MM.1S (cell line): ENCODE data around the gene FZD7.

ENCODE experiments used
- DNase-seq: peaks from one replicate; pipeline ENCODE4 v3.0.0-alpha.2; 2015
- H2AFZ ChIP-seq: fragments of 300-600 bp; sonication (generic); 2 replicates; pipeline ENCODE4 v1.6.0; 2016; ENCODE audit warnings: antibody characterized with exemption, low read length
- H3F3A ChIP-seq: fragments of 300-600 bp; sonication (generic); 2 replicates; pipeline ENCODE4 v1.6.1; 2016; ENCODE audit warnings: mild to moderate bottlenecking, antibody characterized with exemption, low read length, moderate library complexity, mixed read lengths; ENCODE audit not compliant: insufficient read depth
- H3K27ac ChIP-seq: fragments of 300-600 bp; sonication (generic); 2 replicates; pipeline ENCODE4 v1.5.1; 2016; ENCODE audit warnings: mild to moderate bottlenecking, low read length
- H3K27me3 ChIP-seq: fragments of 300-600 bp; sonication (generic); replicated peaks from 2 replicates; pipeline ENCODE4 v1.6.0; 2016; ENCODE audit warnings: low read length; ENCODE audit not compliant: insufficient read depth
- H3K36me3 ChIP-seq: fragments of 300-600 bp; sonication (generic); replicated peaks from 2 replicates; pipeline ENCODE4 v1.6.1; 2016; ENCODE audit warnings: mild to moderate bottlenecking, low read length, mixed read lengths; ENCODE audit not compliant: insufficient read depth
- H3K4me1 ChIP-seq: fragments of 300-600 bp; sonication (generic); 2 replicates; pipeline ENCODE4 v1.6.1; 2016; ENCODE audit warnings: low read length, mixed read lengths
- H3K4me2 ChIP-seq: fragments of 300-600 bp; sonication (generic); 2 replicates; pipeline ENCODE4 v1.6.0; 2016; ENCODE audit warnings: low read depth, low read length
- H3K4me3 ChIP-seq: fragments of 300-600 bp; sonication (generic); 2 replicates; pipeline ENCODE4 v1.5.1; 2016; ENCODE audit warnings: low read length, mixed read lengths
- H3K79me2 ChIP-seq: fragments of 300-600 bp; sonication (generic); 2 replicates; pipeline ENCODE4 v1.6.1; 2016; ENCODE audit warnings: mixed run types, low read length, mixed read lengths
- H3K9ac ChIP-seq: fragments of 300-600 bp; sonication (generic); 2 replicates; pipeline ENCODE4 v1.6.1; 2016; ENCODE audit warnings: low read length, mixed read lengths
- H3K9me2 ChIP-seq: fragments of 300-600 bp; sonication (generic); replicated peaks from 2 replicates; pipeline ENCODE4 v1.6.1; 2016; ENCODE audit warnings: mild to moderate bottlenecking, low read length, mixed read lengths; ENCODE audit not compliant: insufficient read depth
- H3K9me3 ChIP-seq: fragments of 300-600 bp; sonication (generic); replicated peaks from 2 replicates; pipeline ENCODE4 v1.6.1; 2016; ENCODE audit warnings: mild to moderate bottlenecking, low read length, mixed read lengths; ENCODE audit not compliant: insufficient read depth
- H4K20me1 ChIP-seq: fragments of 300-600 bp; sonication (generic); 2 replicates; pipeline ENCODE4 v1.6.1; 2016; ENCODE audit warnings: mild to moderate bottlenecking, low read length, moderate library complexity, mixed read lengths; ENCODE audit not compliant: insufficient read depth
- EZH2 ChIP-seq: fragments of 300-600 bp; sonication (generic); optimal IDR thresholded peaks from 2 replicates; pipeline ENCODE3; 2017; ENCODE audit warnings: low read depth, mild to moderate bottlenecking, antibody characterized with exemption, low read length, mixed read lengths
- EZH2phosphoT487 ChIP-seq: fragments of 300-600 bp; sonication (generic); IDR thresholded peaks from 2 replicates; pipeline ENCODE4 v1.6.1; 2018; ENCODE audit warnings: antibody characterized with exemption, low read length
- TF ChIP-seq, protein P1 (sequence below): fragments of 300-600 bp; sonication (generic); IDR thresholded peaks from 2 replicates; pipeline ENCODE4 v1.5.1; 2016; ENCODE audit warnings: antibody characterized with exemption, low read length, mixed read lengths

FZD7 gene

DNA sequence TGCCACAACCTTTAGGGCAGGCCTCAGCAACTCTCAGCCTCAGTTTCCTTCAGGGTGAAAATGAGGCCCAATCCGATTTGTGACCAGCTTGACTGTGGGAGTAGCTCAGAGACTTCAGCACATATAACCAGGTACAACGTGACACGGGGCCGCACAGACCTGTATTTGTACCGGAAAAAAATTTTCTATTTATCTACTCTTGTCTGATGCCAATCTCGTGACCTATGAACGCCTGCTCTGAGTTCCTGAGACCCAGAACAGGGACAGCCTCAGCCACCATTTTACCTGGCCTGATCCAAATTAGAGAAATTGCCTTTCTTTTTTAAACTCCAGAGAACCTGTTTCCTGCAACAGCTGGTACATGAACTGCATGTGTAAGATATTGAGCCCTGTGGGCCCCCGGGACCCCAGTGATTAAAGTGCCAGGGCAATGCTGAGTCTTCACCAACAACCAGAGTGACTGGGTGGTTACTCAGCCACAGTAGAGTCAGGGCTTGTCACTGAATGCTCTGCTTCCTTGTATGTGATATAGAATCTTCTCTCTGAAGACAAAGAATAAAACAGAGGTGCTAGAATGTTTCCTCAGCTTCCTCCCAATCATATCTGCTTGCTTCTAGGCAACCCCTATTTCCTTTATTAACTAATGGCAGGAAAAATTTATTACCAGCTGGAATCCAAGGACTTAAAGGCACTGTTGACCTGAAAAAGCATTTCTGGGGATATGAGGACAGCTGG lies 47.8 kb upstream of the FZD7 start:
- TF ChIP-seq EZH2 (no peak), EZH2phosphoT487 (no peak)
- TF ChIP-seq, protein P1, sequence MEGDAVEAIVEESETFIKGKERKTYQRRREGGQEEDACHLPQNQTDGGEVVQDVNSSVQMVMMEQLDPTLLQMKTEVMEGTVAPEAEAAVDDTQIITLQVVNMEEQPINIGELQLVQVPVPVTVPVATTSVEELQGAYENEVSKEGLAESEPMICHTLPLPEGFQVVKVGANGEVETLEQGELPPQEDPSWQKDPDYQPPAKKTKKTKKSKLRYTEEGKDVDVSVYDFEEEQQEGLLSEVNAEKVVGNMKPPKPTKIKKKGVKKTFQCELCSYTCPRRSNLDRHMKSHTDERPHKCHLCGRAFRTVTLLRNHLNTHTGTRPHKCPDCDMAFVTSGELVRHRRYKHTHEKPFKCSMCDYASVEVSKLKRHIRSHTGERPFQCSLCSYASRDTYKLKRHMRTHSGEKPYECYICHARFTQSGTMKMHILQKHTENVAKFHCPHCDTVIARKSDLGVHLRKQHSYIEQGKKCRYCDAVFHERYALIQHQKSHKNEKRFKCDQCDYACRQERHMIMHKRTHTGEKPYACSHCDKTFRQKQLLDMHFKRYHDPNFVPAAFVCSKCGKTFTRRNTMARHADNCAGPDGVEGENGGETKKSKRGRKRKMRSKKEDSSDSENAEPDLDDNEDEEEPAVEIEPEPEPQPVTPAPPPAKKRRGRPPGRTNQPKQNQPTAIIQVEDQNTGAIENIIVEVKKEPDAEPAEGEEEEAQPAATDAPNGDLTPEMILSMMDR = no peak
- H3K4me3 ChIP-seq = no peak overlapping the region
- H3K4me2 ChIP-seq = no peak overlapping the region
- no peak overlapping the region for H2AFZ ChIP-seq
- H3K27ac ChIP-seq = no peak overlapping the region
- H4K20me1 ChIP-seq = no peaks in the 10 kb centered on the region
- H3K9ac ChIP-seq = no peak overlapping the region
- H3K27me3 ChIP-seq = no peaks in the 10 kb centered on the region
- no peaks in the 10 kb centered on the region for H3K79me2 ChIP-seq
- no peaks in the 10 kb centered on the region for H3K9me2 ChIP-seq
- no peaks in the 10 kb centered on the region for H3K9me3 ChIP-seq
- DNase-seq = no peak
- peaks cover 6% of the 10 kb centered on the region; the same call in 1 of the 2 replicates for H3F3A ChIP-seq
- no peaks in the 10 kb centered on the region for H3K36me3 ChIP-seq
- peaks cover 4% of the 10 kb centered on the region for H3K4me1 ChIP-seq

DNA sequence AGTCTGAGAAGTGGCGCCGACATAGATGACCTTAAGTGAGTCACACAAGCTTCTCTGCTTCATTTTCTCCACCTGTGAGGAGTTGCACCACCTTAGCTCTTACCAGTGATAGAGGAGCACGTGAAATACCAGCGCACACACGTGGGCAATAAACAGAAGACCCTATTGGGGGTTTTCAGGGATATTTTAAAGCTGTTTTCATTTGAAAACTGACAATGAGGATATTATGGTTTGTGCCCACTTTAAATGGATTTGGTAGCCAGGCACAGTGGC lies 47.3 kb upstream of the FZD7 start:
- no peaks in the 10 kb centered on the region for H3K27me3 ChIP-seq
- no peak for TF ChIP-seq EZH2
- TF ChIP-seq, protein P1 = no peak
- TF ChIP-seq EZH2phosphoT487 = no peak
- H3K36me3 ChIP-seq = no peaks in the 10 kb centered on the region
- H3K9me3 ChIP-seq = no peaks in the 10 kb centered on the region
- no peaks in the 10 kb centered on the region for H3K4me1 ChIP-seq
- peaks cover 6% of the 10 kb centered on the region; the same call in 1 of the 2 replicates for H3F3A ChIP-seq
- no peaks in the 10 kb centered on the region for H4K20me1 ChIP-seq
- no peak overlapping the region for H3K9ac ChIP-seq
- no peaks in the 10 kb centered on the region for H3K79me2 ChIP-seq
- H3K9me2 ChIP-seq = no peaks in the 10 kb centered on the region
- no peak overlapping the region for H3K4me2 ChIP-seq
- H3K27ac ChIP-seq = no peak overlapping the region
- H2AFZ ChIP-seq = no peak overlapping the region
- H3K4me3 ChIP-seq = no peak overlapping the region
- DNase-seq = no peak

DNA sequence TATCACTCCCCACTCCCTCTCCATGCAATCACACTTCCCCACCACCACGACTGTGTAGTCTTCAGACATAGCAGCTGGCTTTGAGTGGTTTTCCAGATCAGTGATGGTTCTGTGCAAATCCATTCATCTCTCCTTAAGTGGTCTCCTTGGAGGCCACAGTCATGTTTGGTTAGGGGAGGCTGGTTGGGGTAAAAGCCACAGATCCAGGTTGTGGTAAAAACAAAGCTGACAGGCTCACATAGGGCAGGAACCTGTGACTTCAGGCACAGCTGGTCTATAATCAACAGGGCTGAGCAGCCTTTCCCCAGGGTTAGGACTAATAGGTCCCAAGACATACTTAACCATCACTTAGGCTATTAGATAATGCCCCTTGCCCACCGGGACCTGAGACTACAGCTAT lies 46.2 kb upstream of the FZD7 start:
- DNase-seq = no peak
- no peaks in the 10 kb centered on the region for H3K9me2 ChIP-seq
- H3K27ac ChIP-seq = no peak overlapping the region
- no peaks in the 10 kb centered on the region for H3F3A ChIP-seq
- TF ChIP-seq EZH2phosphoT487 = no peak
- no peak for TF ChIP-seq EZH2
- TF ChIP-seq, protein P1 = no peak
- no peak overlapping the region for H3K4me2 ChIP-seq
- no peak overlapping the region for H2AFZ ChIP-seq
- H3K79me2 ChIP-seq = no peaks in the 10 kb centered on the region
- no peak overlapping the region for H3K4me3 ChIP-seq
- no peaks in the 10 kb centered on the region for H3K27me3 ChIP-seq
- no peaks in the 10 kb centered on the region for H3K4me1 ChIP-seq
- H4K20me1 ChIP-seq = no peaks in the 10 kb centered on the region
- H3K9me3 ChIP-seq = no peaks in the 10 kb centered on the region
- H3K36me3 ChIP-seq = no peaks in the 10 kb centered on the region
- no peak overlapping the region for H3K9ac ChIP-seq
